ENCODE measurements around the gene CFDP1. TPM values are rescaled to one million over a fixed set of nuclear protein-coding genes. Genes with fewer than 3 reads are reported as not detected.
"Not testable (repeated sequence)": the region's sequence is repeated elsewhere in the genome, so short reads cannot be mapped to it uniquely, and the experiment has no call there.

CFDP1 gene
- total RNA-seq, 1 donor from 2014 or later, result 49.0 TPM

- no peak for DNase-seq
- intact Hi-C loops (cut with DNase I), result no loop called here
- ATAC-seq, result no peak
Observed at GRCh38 chr16:75282466-75283281, 150.6 kb downstream of the CFDP1 start.

GRCh38 chr16:75281826-75282225 is 151.5 kb downstream of the CFDP1 start:
- DNase-seq (no peak), ATAC-seq (no peak)
- H3K36me3 ChIP-seq, result no peaks in the 10 kb centered on the region
- H3K4me1 ChIP-seq, result no peaks in the 10 kb centered on the region
- H3K4me3 ChIP-seq, result no peak overlapping the region
- intact Hi-C loops (cut with DNase I), result no loop called here
- TF ChIP-seq CTCF (IDR thresholded peaks at IDR 0.05), result no peak
- no peaks in the 10 kb centered on the region for H3K9me3 ChIP-seq
- H3K27ac ChIP-seq, result no peak overlapping the region
- no peaks in the 10 kb centered on the region for H3K27me3 ChIP-seq

More at GRCh38 chr16:75282466-75283281, 150.6 kb downstream of the CFDP1 start:
- Histone ChIP-seq H3K4me3 (no peak overlapping the region), H3K27ac (no peak overlapping the region), H3K27me3 (no peaks in the 10 kb centered on the region), H3K36me3 (no peaks in the 10 kb centered on the region), H3K9me3 (no peaks in the 10 kb centered on the region), H3K4me1 (no peaks in the 10 kb centered on the region)
- no peak for TF ChIP-seq CTCF (IDR thresholded peaks at IDR 0.05)

GRCh38 chr16:75281009-75281408 is 152.3 kb downstream of the CFDP1 start:
- H3K9me3 ChIP-seq; ATAC-seq; H3K4me3 ChIP-seq; DNase-seq; intact Hi-C loops (cut with DNase I); H3K27me3 ChIP-seq; H3K27ac ChIP-seq; H3K4me1 ChIP-seq; H3K36me3 ChIP-seq: not testable (repeated sequence)

GRCh38 chr16:75280331-75280804 is 152.9 kb downstream of the CFDP1 start:
- Histone ChIP-seq H3K9me3 (no peaks in the 10 kb centered on the region), H3K36me3 (no peaks in the 10 kb centered on the region), H3K4me1 (no peaks in the 10 kb centered on the region), H3K27ac (no peak overlapping the region), H3K4me3 (no peak overlapping the region), H3K27me3 (no peaks in the 10 kb centered on the region)
- intact Hi-C loops (cut with DNase I), result no loop called here
- no peak for TF ChIP-seq CTCF (IDR thresholded peaks at IDR 0.05)
- ATAC-seq (no peak), DNase-seq (no peak)

- DNase-seq (no peak), ATAC-seq (peak; percentile 39)
- Histone ChIP-seq H3K9me3 (no peaks in the 10 kb centered on the region), H3K36me3 (no peaks in the 10 kb centered on the region), H3K27ac (no peak overlapping the region), H3K4me1 (no peaks in the 10 kb centered on the region), H3K4me3 (no peak overlapping the region), H3K27me3 (no peaks in the 10 kb centered on the region)
- intact Hi-C loops (cut with DNase I), result no loop called here
- TF ChIP-seq CTCF (IDR thresholded peaks at IDR 0.05), result no peak
Observed at GRCh38 chr16:75279305-75279704, 154.0 kb downstream of the CFDP1 start.

- intact Hi-C loops (cut with DNase I), result no loop called here
- Histone ChIP-seq H3K36me3 (no peaks in the 10 kb centered on the region), H3K4me3 (no peak overlapping the region), H3K4me1 (peaks cover 7% of the 10 kb centered on the region), H3K27me3 (no peaks in the 10 kb centered on the region), H3K9me3 (no peaks in the 10 kb centered on the region), H3K27ac (no peak overlapping the region)
- DNase-seq, result no peak
- ATAC-seq, result no peak
- TF ChIP-seq CTCF (IDR thresholded peaks at IDR 0.05), result no peak
Observed at GRCh38 chr16:75273054-75273925, 160.0 kb downstream of the CFDP1 start.

- ATAC-seq; H3K36me3 ChIP-seq; intact Hi-C loops (cut with DNase I); H3K9me3 ChIP-seq; H3K4me3 ChIP-seq; H3K27ac ChIP-seq; H3K4me1 ChIP-seq; DNase-seq; H3K27me3 ChIP-seq: not testable (repeated sequence)
Observed at GRCh38 chr16:75272629-75273028, 160.7 kb downstream of the CFDP1 start.
